ENCODE measurements around the gene FNDC10. TPM values are rescaled to one million over a fixed set of nuclear protein-coding genes. Genes with fewer than 3 reads are reported as not detected.
A peak's percentile ranks its signal among the peaks of the same experiment; 100 is the strongest.

FNDC10 gene
- total RNA-seq, 1 donor from 2014 or later, result 7.4 TPM

DNA sequence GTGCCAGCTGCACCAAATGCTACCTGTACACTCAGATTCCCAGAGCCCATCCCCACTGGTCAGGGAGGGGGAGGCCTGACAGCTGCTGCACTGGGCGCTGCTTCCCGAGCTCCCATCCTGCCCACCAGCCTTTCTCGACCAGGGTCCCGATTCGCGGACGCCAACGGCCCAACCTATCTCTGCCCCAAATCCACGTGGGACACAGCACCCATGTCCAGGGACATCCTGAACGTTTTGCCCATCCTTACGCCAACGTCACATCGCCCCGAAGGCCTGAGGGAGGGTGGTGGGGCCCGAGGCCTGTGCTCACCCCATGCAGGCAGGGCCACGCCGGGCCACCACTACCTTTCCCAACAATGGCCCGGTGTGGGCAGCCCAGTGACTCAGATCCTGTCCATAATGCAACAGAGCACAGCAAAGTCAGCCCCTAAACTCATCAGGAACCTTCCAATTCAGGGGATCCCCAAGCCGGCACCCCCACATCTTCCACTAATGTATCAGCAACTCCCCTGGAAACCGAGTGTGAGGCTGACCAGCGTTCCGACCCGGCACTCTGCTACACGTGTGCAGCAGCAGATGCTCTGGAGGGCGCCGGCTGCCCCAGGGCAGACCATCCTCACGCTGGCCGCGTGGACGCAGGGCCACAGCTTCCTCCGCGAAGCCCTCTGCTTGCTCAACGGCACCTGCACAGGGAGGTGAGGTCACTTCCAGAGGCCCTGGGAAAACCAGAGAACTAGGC lies 48.2 kb downstream of the FNDC10 start:
- peak overlapping the region; percentile 20 for H3K4me3 Mint-ChIP-seq (ENCODE audit: unreplicated experiment)
- peaks cover 5% of the 10 kb centered on the region for H3K4me1 ChIP-seq (ENCODE audit: insufficient read depth, low read length)
- peaks cover 49% of the 10 kb centered on the region for H4K20me1 ChIP-seq (ENCODE audit: insufficient read depth, low read length)
- no peak overlapping the region for H3K4me3 ChIP-seq (ENCODE audit: insufficient read depth, low read depth, low read length)
- H3K4me1 Mint-ChIP-seq (ENCODE audit: low read depth, unreplicated experiment), result peaks cover 22% of the 10 kb centered on the region
- no peaks in the 10 kb centered on the region for H3K27me3 ChIP-seq (ENCODE audit: insufficient read depth, low read length)
- H3K36me3 Mint-ChIP-seq (ENCODE audit: low read depth, unreplicated experiment), result peaks cover 8% of the 10 kb centered on the region
- H3K9me3 ChIP-seq (ENCODE audit: insufficient read depth, low read depth, low read length), result no peaks in the 10 kb centered on the region
- no peaks in the 10 kb centered on the region for H3K36me3 ChIP-seq (ENCODE audit: insufficient read depth, low read length)
- FAIRE-seq, result no peak
- peaks cover 40% of the 10 kb centered on the region for H3K79me2 ChIP-seq (ENCODE audit: insufficient read depth, low read length)
- DNase-seq (ENCODE audit: low read depth), result no peak
- no peak overlapping the region for H3K9ac ChIP-seq (ENCODE audit: low read length)
- H2AFZ ChIP-seq (ENCODE audit: low read depth, low read length), result no peak overlapping the region
- no peak overlapping the region for H3K27ac Mint-ChIP-seq (ENCODE audit: unreplicated experiment)
- H3K4me2 ChIP-seq (ENCODE audit: low read length), result no peak overlapping the region
- H3K9me3 Mint-ChIP-seq (ENCODE audit: unreplicated experiment), result no peaks in the 10 kb centered on the region
- no peaks in the 10 kb centered on the region for H3K27me3 Mint-ChIP-seq (ENCODE audit: low read depth, unreplicated experiment)
- no peak overlapping the region for H3K27ac ChIP-seq (ENCODE audit: low read depth, low read length)
- TF ChIP-seq EZH2 (IDR thresholded peaks at IDR 0.05; ENCODE audit: insufficient read depth, low read length), result no peak
- TF ChIP-seq, protein P1, sequence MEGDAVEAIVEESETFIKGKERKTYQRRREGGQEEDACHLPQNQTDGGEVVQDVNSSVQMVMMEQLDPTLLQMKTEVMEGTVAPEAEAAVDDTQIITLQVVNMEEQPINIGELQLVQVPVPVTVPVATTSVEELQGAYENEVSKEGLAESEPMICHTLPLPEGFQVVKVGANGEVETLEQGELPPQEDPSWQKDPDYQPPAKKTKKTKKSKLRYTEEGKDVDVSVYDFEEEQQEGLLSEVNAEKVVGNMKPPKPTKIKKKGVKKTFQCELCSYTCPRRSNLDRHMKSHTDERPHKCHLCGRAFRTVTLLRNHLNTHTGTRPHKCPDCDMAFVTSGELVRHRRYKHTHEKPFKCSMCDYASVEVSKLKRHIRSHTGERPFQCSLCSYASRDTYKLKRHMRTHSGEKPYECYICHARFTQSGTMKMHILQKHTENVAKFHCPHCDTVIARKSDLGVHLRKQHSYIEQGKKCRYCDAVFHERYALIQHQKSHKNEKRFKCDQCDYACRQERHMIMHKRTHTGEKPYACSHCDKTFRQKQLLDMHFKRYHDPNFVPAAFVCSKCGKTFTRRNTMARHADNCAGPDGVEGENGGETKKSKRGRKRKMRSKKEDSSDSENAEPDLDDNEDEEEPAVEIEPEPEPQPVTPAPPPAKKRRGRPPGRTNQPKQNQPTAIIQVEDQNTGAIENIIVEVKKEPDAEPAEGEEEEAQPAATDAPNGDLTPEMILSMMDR (IDR thresholded peaks at IDR 0.05; ENCODE audit: insufficient read depth, low read depth, low read length), result no peak

DNA sequence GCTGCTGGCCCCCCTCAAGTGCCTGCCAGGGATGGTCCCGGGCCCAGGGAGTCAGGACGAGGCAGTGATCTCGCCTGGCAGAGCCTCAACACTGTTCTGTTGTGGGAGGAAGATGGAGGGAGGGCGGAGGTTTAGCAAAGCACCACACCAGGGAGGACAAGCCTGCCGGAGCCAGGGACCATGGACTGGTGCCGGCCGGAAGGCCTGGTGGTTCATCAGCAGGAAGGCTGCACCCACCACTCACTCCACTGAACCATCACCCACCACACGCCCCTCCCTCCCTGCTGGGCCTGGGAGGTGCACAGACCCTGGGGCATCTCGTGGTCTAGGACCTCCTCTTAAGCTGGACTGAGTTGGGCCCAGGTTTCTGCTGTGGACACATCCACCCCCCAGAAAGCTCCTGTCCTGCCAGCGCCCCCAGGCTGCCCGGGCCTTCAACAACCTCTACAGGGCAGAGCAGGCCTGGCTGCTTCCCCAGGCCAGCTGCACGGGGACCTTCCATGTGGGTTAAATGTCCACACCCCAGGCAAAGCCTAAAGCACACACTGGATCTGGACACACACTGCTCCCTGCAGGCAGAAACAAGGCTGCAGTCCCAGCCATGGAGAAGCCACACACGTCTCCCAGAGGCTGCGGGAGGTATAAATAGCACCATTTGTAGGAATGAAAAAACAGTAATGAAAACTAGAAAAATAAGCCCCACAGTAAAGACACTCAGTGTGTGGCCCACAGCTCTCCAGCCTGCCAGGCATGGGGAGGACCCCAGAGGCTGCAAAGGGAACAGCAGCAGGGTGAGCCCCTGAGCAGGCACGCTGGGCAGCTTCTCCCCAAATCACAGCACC lies 49.1 kb downstream of the FNDC10 start:
- no peak overlapping the region for H2AFZ ChIP-seq (ENCODE audit: low read depth, low read length)
- no peak overlapping the region for H3K4me2 ChIP-seq (ENCODE audit: low read length)
- TF ChIP-seq, protein P1 (IDR thresholded peaks at IDR 0.05; ENCODE audit: insufficient read depth, low read depth, low read length), result peak; percentile 52
- TF ChIP-seq EZH2 (IDR thresholded peaks at IDR 0.05; ENCODE audit: insufficient read depth, low read length), result no peak
- Mint-ChIP-seq H3K36me3 (ENCODE audit: low read depth, unreplicated experiment) (peaks cover 8% of the 10 kb centered on the region), H3K9me3 (ENCODE audit: unreplicated experiment) (no peaks in the 10 kb centered on the region), H3K4me3 (ENCODE audit: unreplicated experiment) (no peak overlapping the region), H3K27me3 (ENCODE audit: low read depth, unreplicated experiment) (no peaks in the 10 kb centered on the region), H3K27ac (ENCODE audit: unreplicated experiment) (peak overlapping the region; percentile 18), H3K4me1 (ENCODE audit: low read depth, unreplicated experiment) (peaks cover 22% of the 10 kb centered on the region)
- peaks cover 5% of the 10 kb centered on the region for H3K4me1 ChIP-seq (ENCODE audit: insufficient read depth, low read length)
- H3K79me2 ChIP-seq (ENCODE audit: insufficient read depth, low read length), result peaks cover 40% of the 10 kb centered on the region
- no peaks in the 10 kb centered on the region for H3K9me3 ChIP-seq (ENCODE audit: insufficient read depth, low read depth, low read length)
- no peak overlapping the region for H3K27ac ChIP-seq (ENCODE audit: low read depth, low read length)
- DNase-seq (ENCODE audit: low read depth), result no peak
- H3K36me3 ChIP-seq (ENCODE audit: insufficient read depth, low read length), result no peaks in the 10 kb centered on the region
- H3K27me3 ChIP-seq (ENCODE audit: insufficient read depth, low read length), result no peaks in the 10 kb centered on the region
- peaks cover 45% of the 10 kb centered on the region for H4K20me1 ChIP-seq (ENCODE audit: insufficient read depth, low read length)
- H3K4me3 ChIP-seq (ENCODE audit: insufficient read depth, low read depth, low read length), result no peak overlapping the region
- no peak for FAIRE-seq
- H3K9ac ChIP-seq (ENCODE audit: low read length), result no peak overlapping the region
